AG09319 (cell line): ENCODE data around the gene MSI2.

Source experiments
- DNase-seq: peaks from one replicate; pipeline ENCODE4 v3.0.0-alpha.2; 2010; ENCODE audit warnings: low read depth; ENCODE audit errors: extremely low read depth
- CTCF ChIP-seq: IDR thresholded peaks from 2 replicates; pipeline ENCODE4 v1.5.1; 2011; ENCODE audit warnings: low read depth, mild to moderate bottlenecking, inconsistent platforms, low read length, moderate library complexity

The MSI2 gene

DNA sequence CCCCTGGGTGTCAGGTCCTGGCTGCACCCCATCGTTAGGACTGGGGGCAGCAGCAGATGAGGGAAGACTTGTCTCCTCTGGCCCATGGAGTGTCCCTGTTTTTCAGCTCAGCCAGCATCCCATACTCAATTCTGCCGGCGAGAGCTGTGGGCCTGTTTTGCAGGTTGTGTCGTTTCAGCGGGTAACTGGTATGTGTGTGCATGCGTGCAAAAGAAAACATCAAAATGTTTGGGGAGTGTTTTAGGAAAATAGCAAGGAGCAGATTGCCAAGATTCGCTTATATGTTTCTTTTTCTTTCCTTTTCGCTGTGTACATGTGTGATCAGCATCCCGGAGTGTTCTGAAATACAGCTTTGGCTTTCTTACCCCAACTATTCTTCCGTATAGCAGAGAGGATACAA is 34.7 kb downstream of the MSI2 start:
- no peak for DNase-seq
- no peak for TF ChIP-seq CTCF

DNA sequence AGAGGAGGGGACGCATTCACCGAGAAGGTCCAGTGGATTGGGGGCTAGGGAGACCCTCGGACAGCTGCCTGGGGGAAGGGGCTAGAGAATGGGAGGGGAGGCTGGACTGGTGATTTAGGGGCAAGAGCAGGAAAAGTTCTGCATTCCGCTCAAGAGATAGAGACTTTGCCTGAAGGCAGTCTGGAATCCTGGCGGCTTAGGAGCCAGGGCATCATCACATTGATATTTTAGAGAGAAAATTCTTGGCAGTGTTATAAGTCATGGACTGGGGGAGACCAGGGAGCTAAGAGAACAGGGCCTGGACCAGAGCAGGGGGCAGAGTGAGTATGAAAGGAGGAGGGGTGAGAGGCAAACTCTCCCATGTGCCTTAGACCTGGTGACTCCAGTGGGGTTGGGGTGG is 35.8 kb downstream of the MSI2 start:
- no peak for TF ChIP-seq CTCF
- DNase-seq = no peak

GRCh38 chr17:57293077-57293476 is 36.8 kb downstream of the MSI2 start:
- DNase-seq = no peak
- TF ChIP-seq CTCF = no peak

GRCh38 chr17:57294101-57294500 is 37.8 kb downstream of the MSI2 start:
- DNase-seq = no peak
- no peak for TF ChIP-seq CTCF

DNA sequence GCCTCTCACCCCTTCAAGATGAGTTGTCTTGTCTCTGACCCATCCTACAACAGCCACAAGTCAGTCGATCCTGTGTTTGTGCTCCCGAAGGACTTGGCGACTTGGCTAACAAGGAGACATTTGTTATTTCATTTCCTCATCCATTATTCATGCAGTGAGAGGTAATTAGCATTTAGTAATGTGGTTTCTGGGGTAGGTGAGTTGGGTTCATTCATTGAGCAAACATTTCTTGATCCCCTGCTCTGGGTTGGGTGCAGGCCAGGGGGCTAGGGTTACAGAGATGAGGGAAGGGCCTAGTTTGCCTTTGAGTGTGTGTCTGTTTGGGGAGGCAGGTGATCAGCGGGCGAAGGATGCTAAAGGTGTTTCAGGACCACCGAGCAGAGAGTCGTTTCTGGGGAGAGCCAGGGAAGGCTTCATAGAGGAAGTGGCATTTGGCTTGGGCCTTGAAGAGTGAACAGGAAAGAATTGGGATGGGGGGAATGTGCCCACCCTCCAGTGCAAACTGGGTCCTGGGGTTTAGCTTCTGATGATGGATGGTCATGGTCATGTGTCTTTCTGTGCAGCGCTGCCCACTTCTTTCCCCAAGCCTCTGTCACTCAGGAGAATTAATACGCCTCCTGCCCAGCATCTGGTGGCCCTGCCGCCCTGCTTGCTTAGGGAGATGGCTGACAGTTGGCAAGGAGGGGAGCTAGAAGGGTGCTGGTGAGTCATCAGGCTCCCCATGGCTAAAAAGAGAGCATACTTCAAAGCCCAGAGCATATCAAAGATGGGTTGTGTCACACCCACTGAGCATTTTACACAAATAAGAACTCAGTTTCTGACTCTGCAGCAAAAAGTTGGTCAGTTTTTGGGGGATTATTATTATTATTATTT is 38.5 kb downstream of the MSI2 start:
- TF ChIP-seq CTCF = no peak
- DNase-seq = no peak

GRCh38 chr17:57295526-57296023 is 39.3 kb downstream of the MSI2 start:
- TF ChIP-seq CTCF = no peak
- DNase-seq = no peak

DNA sequence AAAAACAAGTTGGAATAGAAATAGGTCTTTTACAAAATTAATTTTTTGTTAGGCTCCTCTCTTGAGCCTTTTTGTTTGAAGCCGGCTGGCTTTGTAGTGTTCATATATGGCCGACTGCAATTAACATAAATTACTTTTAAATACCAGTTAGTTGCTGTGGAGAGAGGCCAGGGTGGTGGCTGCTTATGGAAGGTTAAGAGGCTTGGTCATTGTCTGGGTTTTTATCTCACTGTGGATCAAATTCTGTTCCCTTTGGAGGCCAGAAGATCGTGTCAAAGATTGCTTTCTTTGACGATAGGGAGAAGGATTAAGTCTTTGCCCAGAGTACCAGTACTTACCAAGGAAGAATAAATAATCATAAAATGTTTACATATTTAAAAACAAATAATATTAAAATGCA is 39.9 kb downstream of the MSI2 start:
- no peak for DNase-seq
- TF ChIP-seq CTCF = no peak
